ENCODE measurements around the gene SNAI3.

GRCh38 chr16:88680554-88681083 lies 5.7 kb downstream of the SNAI3 start:
- TF ChIP-seq, protein P1, sequence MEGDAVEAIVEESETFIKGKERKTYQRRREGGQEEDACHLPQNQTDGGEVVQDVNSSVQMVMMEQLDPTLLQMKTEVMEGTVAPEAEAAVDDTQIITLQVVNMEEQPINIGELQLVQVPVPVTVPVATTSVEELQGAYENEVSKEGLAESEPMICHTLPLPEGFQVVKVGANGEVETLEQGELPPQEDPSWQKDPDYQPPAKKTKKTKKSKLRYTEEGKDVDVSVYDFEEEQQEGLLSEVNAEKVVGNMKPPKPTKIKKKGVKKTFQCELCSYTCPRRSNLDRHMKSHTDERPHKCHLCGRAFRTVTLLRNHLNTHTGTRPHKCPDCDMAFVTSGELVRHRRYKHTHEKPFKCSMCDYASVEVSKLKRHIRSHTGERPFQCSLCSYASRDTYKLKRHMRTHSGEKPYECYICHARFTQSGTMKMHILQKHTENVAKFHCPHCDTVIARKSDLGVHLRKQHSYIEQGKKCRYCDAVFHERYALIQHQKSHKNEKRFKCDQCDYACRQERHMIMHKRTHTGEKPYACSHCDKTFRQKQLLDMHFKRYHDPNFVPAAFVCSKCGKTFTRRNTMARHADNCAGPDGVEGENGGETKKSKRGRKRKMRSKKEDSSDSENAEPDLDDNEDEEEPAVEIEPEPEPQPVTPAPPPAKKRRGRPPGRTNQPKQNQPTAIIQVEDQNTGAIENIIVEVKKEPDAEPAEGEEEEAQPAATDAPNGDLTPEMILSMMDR (conservative IDR thresholded peaks at IDR 0.05 in 1 of 2, IDR thresholded peaks at IDR 0.05 in 1 of 2; ENCODE audit: extremely low read depth in 1 of 2, insufficient read depth in 1 of 2, low read depth in 1 of 2, low read length in 2 of 2): no peak
- no peak for TF ChIP-seq EZH2 (IDR thresholded peaks at IDR 0.05; ENCODE audit: borderline replicate concordance, low read length)
